ENCODE measurements around the gene THRSP. TPM values are rescaled to one million over a fixed set of nuclear protein-coding genes. Genes with fewer than 3 reads are reported as not detected.

THRSP gene
- total and polyA plus RNA-seq, 2 of the 8 experiments (the other 6 are each of a cell fraction or from before 2014, with no cell fraction given) = 0.11 TPM; not detected in 1

DNA sequence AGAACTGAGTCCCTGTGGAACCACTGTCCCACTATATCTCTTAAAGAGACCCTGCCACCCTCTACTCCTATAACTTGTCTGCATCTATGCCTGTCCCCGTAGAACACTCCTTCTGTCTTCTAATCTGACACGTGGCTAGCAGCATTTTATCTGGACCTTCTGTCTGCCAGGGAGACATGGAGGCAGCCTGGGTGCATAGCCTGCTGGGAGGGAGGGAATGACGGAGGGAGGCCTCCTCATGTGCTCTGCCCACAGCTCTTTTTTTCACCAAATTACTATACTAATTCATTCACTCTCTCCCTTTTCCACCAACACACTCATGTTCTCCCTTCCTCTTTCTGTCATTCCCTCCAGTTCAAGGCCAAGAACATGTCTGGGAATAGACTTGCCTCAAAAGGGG lies 7.6 kb upstream of the THRSP start:
- TF ChIP-seq KDM5A (IDR thresholded peaks at IDR 0.05; ENCODE audit: low read length) (no peak), KDM4A (IDR thresholded peaks at IDR 0.05; ENCODE audit: low read depth, low read length, severe bottlenecking) (no peak), NRF1 (IDR thresholded peaks at IDR 0.05; ENCODE audit: low read depth, low read length) (no peak), CTBP2 (IDR thresholded peaks at IDR 0.05; ENCODE audit: borderline replicate concordance, insufficient read depth, insufficient read length, low read length) (no peak), TAF1 (IDR thresholded peaks at IDR 0.05; ENCODE audit: low read depth, low read length) (no peak)
- ChIA-PET POLR2A (ENCODE audit: partially characterized antibody) (interaction anchor here (1.6 to 2.0 kb wide), 3 partner anchors 10 to 24 kb away, joined by 4 to 6 read pairs (median 5); partner anchors contain the start of gene NDUFC2), CTCF (ENCODE audit: partially characterized antibody) (interaction anchor here (0.7 to 5.2 kb wide), 3 partner anchors 11 to 530 kb away, joined by 3 to 29 read pairs (median 4); no protein-coding TSS in a partner anchor)
- H4K91ac ChIP-seq (replicated peaks; ENCODE audit: insufficient read length, low read length) = no peak overlapping the region
- no peak overlapping the region for H3K56ac ChIP-seq (replicated peaks; ENCODE audit: insufficient read length, low read depth, low read length)
- H3K4ac ChIP-seq (replicated peaks; ENCODE audit: insufficient read length, low read depth, low read length) = no peak overlapping the region
- H3K23ac ChIP-seq (ENCODE audit: insufficient read length) = no peak overlapping the region
- H2AK5ac ChIP-seq (ENCODE audit: low read depth, low read length) = no peak overlapping the region
- H3K9me3 ChIP-seq (ENCODE audit: insufficient read depth in 2 of 2, low read depth in 1 of 2, low read length in 1 of 2) = no peaks in the 10 kb centered on the region
- H2AFZ ChIP-seq (ENCODE audit: low read length) = no peak overlapping the region
- no peak overlapping the region for H2BK120ac ChIP-seq (replicated peaks; ENCODE audit: low read depth, low read length)
- H3K23me2 ChIP-seq (ENCODE audit: low read depth, low read length) = no peaks in the 10 kb centered on the region
- no peak overlapping the region for H3K4me2 ChIP-seq (ENCODE audit: insufficient read depth in 1 of 2, low read depth in 2 of 2, low read length in 2 of 2)
- H4K5ac ChIP-seq (ENCODE audit: insufficient read length, low read depth, low read length) = no peak overlapping the region
- no peaks in the 10 kb centered on the region for H4K20me1 ChIP-seq (replicated peaks in 1 of 2; ENCODE audit: control insufficient read depth in 1 of 2, insufficient read depth in 2 of 2, low read length in 2 of 2)
- no peak overlapping the region for H2BK12ac ChIP-seq (ENCODE audit: low read depth, low read length)
- H3K36me3 ChIP-seq (ENCODE audit: control insufficient read depth in 2 of 4, insufficient read depth in 4 of 4, low read length in 3 of 4) = no peaks in the 10 kb centered on the region
- DNase-seq (ENCODE audit: low read depth in 1 of 2, low spot score in 2 of 2) = no peak
- no peaks in the 10 kb centered on the region for H3K27me3 ChIP-seq (replicated peaks in 1 of 4; ENCODE audit: control insufficient read depth in 3 of 4, extremely low read depth in 1 of 4, insufficient read depth in 3 of 4, low read length in 3 of 4)
- H3K4me1 ChIP-seq (replicated peaks in 1 of 4; ENCODE audit: control insufficient read depth in 3 of 4, insufficient read depth in 4 of 4, low read length in 3 of 4) = no peaks in the 10 kb centered on the region; a peak in 1 of 7 replicates
- H3K14ac ChIP-seq (ENCODE audit: insufficient read length) = no peak overlapping the region
- no peak overlapping the region for H2BK5ac ChIP-seq (ENCODE audit: low read depth, low read length)
- no peaks in the 10 kb centered on the region for H3K79me2 ChIP-seq (ENCODE audit: control insufficient read depth in 1 of 2, insufficient read depth in 2 of 2, low read length in 2 of 2)
- H3K27ac ChIP-seq (ENCODE audit: low read depth, low read length) = no peak overlapping the region
- H2BK20ac ChIP-seq (ENCODE audit: low read length) = no peak overlapping the region
- no peak overlapping the region for H3K4me3 ChIP-seq (ENCODE audit: extremely low read depth in 1 of 4, insufficient read depth in 2 of 4, low read depth in 3 of 4, low read length in 4 of 4)
- FAIRE-seq = no peak
- H4K8ac ChIP-seq (ENCODE audit: extremely low read depth, insufficient read depth, low read length) = no peak overlapping the region
- H3K9ac ChIP-seq (replicated peaks in 1 of 4; ENCODE audit: extremely low read depth in 1 of 4, low read depth in 3 of 4, low read length in 3 of 4) = no peak overlapping the region
- 86% methylated on average over 3 of the region's 3 CpGs; no CpG with 5 or more reads in 1 of the 2 experiments for WGBS, 2 experiments (ENCODE audit: extremely low coverage in 1 of 2, insufficient coverage in 1 of 2, insufficient read length in 1 of 2, insufficient replicate concordance in 2 of 2, low coverage in 1 of 2, low lambda C conversion rate in 2 of 2, missing lambda C conversion rate in 1 of 2)
- no peak overlapping the region for H2BK15ac ChIP-seq (ENCODE audit: low read length)
- no peak overlapping the region for H3K18ac ChIP-seq (ENCODE audit: extremely low read depth, low read length)
- no peaks in the 10 kb centered on the region for H3K79me1 ChIP-seq (ENCODE audit: low read depth, low read length)
